ENCODE results near the gene ABCB4. TPM values are rescaled to one million over a fixed set of nuclear protein-coding genes. Genes with fewer than 3 reads are reported as not detected.

The ABCB4 gene
- total and polyA plus RNA-seq, 12 donors, result 1.2 to 14.4 (median 6.8) TPM

DNA sequence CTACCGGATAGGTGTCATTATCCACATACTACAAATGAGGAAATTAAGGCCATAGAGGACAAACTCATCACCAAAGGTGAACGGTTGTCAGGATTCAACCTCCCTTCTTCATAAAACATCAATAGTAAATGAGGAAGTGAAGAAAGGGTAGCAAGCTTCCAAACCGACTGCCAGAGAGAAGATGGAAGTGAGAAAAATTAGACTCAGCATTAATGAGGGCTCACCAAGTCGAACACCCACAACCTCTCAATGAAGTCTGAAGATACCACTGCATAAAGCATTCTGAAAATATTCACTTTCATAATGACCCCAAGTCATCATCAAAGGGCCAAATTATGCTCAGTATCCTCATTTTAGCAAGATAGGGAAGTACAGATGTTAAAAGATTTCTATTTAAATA lies 29.6 kb downstream of the ABCB4 start:
- no peaks in the 10 kb centered on the region for H3K9me3 ChIP-seq
- peak in 1 of 2 donors; percentile 11 for DNase-seq
- 76% methylated on average over 4 of the region's 4 CpGs for WGBS, 2 donors
- ATAC-seq, result no peak
- H3K27ac ChIP-seq, result no peak overlapping the region
- intact Hi-C loops (cut with DNase I), result no loop called here
- H3K36me3 ChIP-seq, result peaks cover 0 to 27% (median 0%) of the 10 kb centered on the region in 9 donors
- no peaks in the 10 kb centered on the region for H3K27me3 ChIP-seq
- H3K4me3 ChIP-seq, result no peak overlapping the region
- H3K4me1 ChIP-seq, result no peaks in the 10 kb centered on the region
- TF ChIP-seq, protein P1, sequence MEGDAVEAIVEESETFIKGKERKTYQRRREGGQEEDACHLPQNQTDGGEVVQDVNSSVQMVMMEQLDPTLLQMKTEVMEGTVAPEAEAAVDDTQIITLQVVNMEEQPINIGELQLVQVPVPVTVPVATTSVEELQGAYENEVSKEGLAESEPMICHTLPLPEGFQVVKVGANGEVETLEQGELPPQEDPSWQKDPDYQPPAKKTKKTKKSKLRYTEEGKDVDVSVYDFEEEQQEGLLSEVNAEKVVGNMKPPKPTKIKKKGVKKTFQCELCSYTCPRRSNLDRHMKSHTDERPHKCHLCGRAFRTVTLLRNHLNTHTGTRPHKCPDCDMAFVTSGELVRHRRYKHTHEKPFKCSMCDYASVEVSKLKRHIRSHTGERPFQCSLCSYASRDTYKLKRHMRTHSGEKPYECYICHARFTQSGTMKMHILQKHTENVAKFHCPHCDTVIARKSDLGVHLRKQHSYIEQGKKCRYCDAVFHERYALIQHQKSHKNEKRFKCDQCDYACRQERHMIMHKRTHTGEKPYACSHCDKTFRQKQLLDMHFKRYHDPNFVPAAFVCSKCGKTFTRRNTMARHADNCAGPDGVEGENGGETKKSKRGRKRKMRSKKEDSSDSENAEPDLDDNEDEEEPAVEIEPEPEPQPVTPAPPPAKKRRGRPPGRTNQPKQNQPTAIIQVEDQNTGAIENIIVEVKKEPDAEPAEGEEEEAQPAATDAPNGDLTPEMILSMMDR (IDR thresholded peaks at IDR 0.05), result no peak

DNA sequence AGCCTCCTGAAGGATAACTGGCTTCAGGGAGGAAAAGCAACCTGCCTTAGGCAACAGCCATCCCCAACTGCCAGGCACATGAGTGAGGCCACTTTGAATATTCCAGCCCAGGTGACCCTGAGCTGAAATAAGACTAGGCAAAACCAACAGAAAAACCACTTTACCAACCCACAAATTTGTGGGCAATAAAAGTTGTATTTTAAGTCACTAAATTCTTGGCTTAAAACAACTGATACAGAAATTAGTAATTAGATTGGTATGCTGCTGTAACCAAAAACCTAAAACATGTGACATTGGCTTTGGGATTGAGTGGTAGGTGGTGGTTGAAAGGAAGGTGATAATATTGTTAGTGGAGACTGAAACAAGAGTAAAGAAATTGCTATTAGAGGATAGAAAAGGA lies 39.9 kb downstream of the ABCB4 start:
- TF ChIP-seq, protein P1 (IDR thresholded peaks at IDR 0.05), result no peak
- no peaks in the 10 kb centered on the region for H3K9me3 ChIP-seq
- DNase-seq, result no peak
- H3K4me1 ChIP-seq, result no peaks in the 10 kb centered on the region
- H3K36me3 ChIP-seq, result peaks cover 0 to 59% (median 0%) of the 10 kb centered on the region in 9 donors
- ATAC-seq, result no peak
- H3K4me3 ChIP-seq, result no peak overlapping the region
- no peaks in the 10 kb centered on the region for H3K27me3 ChIP-seq
- H3K27ac ChIP-seq, result no peak overlapping the region
- intact Hi-C loops (cut with DNase I), result loop anchor here in 1 of 10 donors (10.0 kb wide), 1 partner anchor 261 kb away; no protein-coding TSS in a partner anchor

DNA sequence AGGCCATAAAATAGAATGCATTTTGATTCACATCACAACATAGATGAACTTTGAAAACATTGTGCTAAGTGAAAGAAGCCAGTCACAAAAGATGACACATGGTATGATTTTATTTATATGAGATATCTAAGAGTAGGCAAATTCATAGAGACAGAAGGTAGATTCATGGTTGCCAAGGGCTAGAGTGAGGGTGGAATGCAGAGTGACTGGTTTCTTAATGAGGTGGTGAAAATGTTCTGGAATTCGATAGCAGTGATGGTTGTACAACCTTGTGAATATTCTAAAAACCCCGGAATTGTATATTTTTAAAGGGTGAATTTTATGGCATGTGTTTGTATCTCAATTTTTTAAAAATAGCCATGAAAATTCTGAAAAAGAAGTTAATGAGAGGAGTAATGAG lies 42.9 kb downstream of the ABCB4 start:
- intact Hi-C loops (cut with DNase I), result loop anchor here in 1 of 10 donors (10.0 kb wide), 1 partner anchor 258 kb away; no protein-coding TSS in a partner anchor
- ATAC-seq, result no peak
- no peaks in the 10 kb centered on the region for H3K27me3 ChIP-seq
- peaks cover 0 to 41% (median 0%) of the 10 kb centered on the region in 9 donors for H3K36me3 ChIP-seq
- WGBS, 2 donors, result 91 to 97% methylated on average over 2 of the region's 2 CpGs
- TF ChIP-seq, protein P1 (IDR thresholded peaks at IDR 0.05), result no peak
- no peak overlapping the region for H3K27ac ChIP-seq
- no peak overlapping the region for H3K4me3 ChIP-seq
- H3K9me3 ChIP-seq, result no peaks in the 10 kb centered on the region
- no peaks in the 10 kb centered on the region for H3K4me1 ChIP-seq
- DNase-seq, result no peak

DNA sequence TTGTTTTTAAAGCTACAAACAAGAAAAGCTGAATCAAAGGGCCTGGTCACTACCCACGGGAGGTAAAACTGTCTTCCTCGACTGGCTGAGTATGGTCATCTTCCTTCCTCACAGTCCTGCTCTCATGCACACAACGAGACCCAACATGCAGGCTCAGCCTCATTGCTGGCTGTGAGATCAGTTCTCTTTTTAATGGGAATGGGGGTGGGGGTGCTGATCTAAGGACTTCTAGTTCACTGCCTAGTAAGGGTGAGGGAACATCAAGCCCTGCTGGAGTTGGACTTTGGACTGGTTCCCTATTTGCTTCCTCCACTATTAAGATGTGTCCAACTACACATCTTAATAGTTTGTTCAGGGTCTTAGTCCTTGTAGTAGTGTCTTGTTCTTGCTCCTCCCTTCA lies 48.2 kb downstream of the ABCB4 start:
- intact Hi-C loops (cut with DNase I), result no loop called here
- TF ChIP-seq, protein P1 (IDR thresholded peaks at IDR 0.05), result no peak
- ATAC-seq (peak in 5 of 8 donors; percentile 29 to 62 (median 39)), DNase-seq (peak in 1 of 2 donors; percentile 8)
- Histone ChIP-seq H3K27me3 (no peaks in the 10 kb centered on the region), H3K4me1 (no peaks in the 10 kb centered on the region), H3K9me3 (no peaks in the 10 kb centered on the region), H3K27ac (no peak overlapping the region), H3K36me3 (peaks cover 0 to 45% (median 0%) of the 10 kb centered on the region in 9 donors), H3K4me3 (no peak overlapping the region)
- WGBS, 2 donors, result 72 to 75% methylated on average over 3 of the region's 3 CpGs
